NOMO-1 treated with DMSO at 0.1 percent for 48 hours (cell line): ENCODE measurements around the gene NAPG.
"Not testable (repeated sequence)": the region's sequence is repeated elsewhere in the genome, so short reads cannot be mapped to it uniquely, and the experiment has no call there.

Source experiments
- DNase-seq: peaks from one replicate; lab custom pipeline; 2025; ENCODE audit not compliant: unreplicated experiment; lab: John Stamatoyannopoulos, UW

NAPG gene

GRCh38 chr18:10577842-10578572 is 52.2 kb downstream of the NAPG start:
- not testable (repeated sequence) for DNase-seq

- not testable (repeated sequence) for DNase-seq
Observed at GRCh38 chr18:10578573-10578899, 52.7 kb downstream of the NAPG start.

GRCh38 chr18:10579079-10579867 is 53.4 kb downstream of the NAPG start:
- DNase-seq: no peak

GRCh38 chr18:10580215-10580614 is 54.4 kb downstream of the NAPG start:
- DNase-seq: no peak

- no peak for DNase-seq
Observed at GRCh38 chr18:10585260-10585659, 59.4 kb downstream of the NAPG start.

- no peak for DNase-seq
Observed at GRCh38 chr18:10588975-10589374, 63.1 kb downstream of the NAPG start.

GRCh38 chr18:10590412-10590811 is 64.6 kb downstream of the NAPG start:
- no peak for DNase-seq

- peak; percentile 26 for DNase-seq
Observed at GRCh38 chr18:10591896-10592295, 66.1 kb downstream of the NAPG start.

GRCh38 chr18:10593366-10594022 is 67.7 kb downstream of the NAPG start:
- DNase-seq: peak; percentile 71

- not testable (repeated sequence) for DNase-seq
Observed at GRCh38 chr18:10595917-10596316, 70.1 kb downstream of the NAPG start.

- DNase-seq: not testable (repeated sequence)
Observed at GRCh38 chr18:10597695-10598094, 71.9 kb downstream of the NAPG start.

GRCh38 chr18:10600701-10601100 is 74.9 kb downstream of the NAPG start:
- DNase-seq: not testable (repeated sequence)
